GM23248 (cell line): Measurements from ENCODE around the gene SLC35F3. TPM values are rescaled to one million over a fixed set of nuclear protein-coding genes. Genes with fewer than 3 reads are reported as not detected.
A peak's percentile ranks its signal among the peaks of the same experiment; 100 is the strongest.

Source experiments
- DNase-seq: peaks from one replicate; pipeline ENCODE4 v3.0.0-alpha.2; 2015
- H2AFZ ChIP-seq: fragments of 200-600 bp; sonication (generic); 2 replicates; pipeline ENCODE4 v1.6.1; 2016; ENCODE audit warnings: antibody characterized with exemption
- H3F3A ChIP-seq: fragments of 200-600 bp; sonication (generic); 2 replicates; pipeline ENCODE4 v1.6.1; 2016; ENCODE audit warnings: mild to moderate bottlenecking, antibody characterized with exemption, mixed run types; ENCODE audit not compliant: insufficient read depth
- H3K27ac ChIP-seq: fragments of 200-600 bp; sonication (generic); 2 replicates; pipeline ENCODE4 v1.5.1; 2016; ENCODE audit warnings: mild to moderate bottlenecking
- H3K27me3 ChIP-seq: fragments of 200-600 bp; sonication (generic); replicated peaks from 2 replicates; pipeline ENCODE4 v1.6.1; 2016; ENCODE audit warnings: mild to moderate bottlenecking; ENCODE audit not compliant: insufficient read depth
- H3K36me3 ChIP-seq: fragments of 200-600 bp; sonication (generic); 2 replicates; pipeline ENCODE4 v1.6.1; 2016; ENCODE audit warnings: low read depth, mild to moderate bottlenecking
- H3K4me1 ChIP-seq: fragments of 200-600 bp; sonication (generic); 2 replicates; pipeline ENCODE4 v1.6.1; 2016; ENCODE audit warnings: mild to moderate bottlenecking; ENCODE audit not compliant: insufficient read depth
- H3K4me2 ChIP-seq: fragments of 200-600 bp; sonication (generic); one replicate; pipeline ENCODE4 v1.6.1; 2016; ENCODE audit warnings: mild to moderate bottlenecking; ENCODE audit not compliant: unreplicated experiment
- H3K4me3 ChIP-seq: fragments of 200-600 bp; sonication (generic); 2 replicates; pipeline ENCODE4 v1.5.1; 2016; ENCODE audit warnings: mild to moderate bottlenecking
- H3K79me2 ChIP-seq: fragments of 200-600 bp; sonication (generic); 2 replicates; pipeline ENCODE4 v1.6.1; 2016; ENCODE audit warnings: mild to moderate bottlenecking; ENCODE audit not compliant: insufficient read depth
- H3K9ac ChIP-seq: fragments of 200-600 bp; sonication (generic); 2 replicates; pipeline ENCODE4 v1.6.1; 2016; ENCODE audit warnings: mild to moderate bottlenecking
- H3K9me2 ChIP-seq: fragments of 200-600 bp; sonication (generic); 2 replicates; pipeline ENCODE4 v1.6.1; 2016; ENCODE audit warnings: mixed run types, mild to moderate bottlenecking, moderate library complexity; ENCODE audit not compliant: insufficient read depth
- H3K9me3 ChIP-seq: fragments of 200-600 bp; sonication (generic); one replicate; pipeline ENCODE4 v1.6.1; 2017; ENCODE audit warnings: low read depth
- H4K20me1 ChIP-seq: fragments of 200-600 bp; sonication (generic); 2 replicates; pipeline ENCODE4 v1.6.0; 2016; ENCODE audit not compliant: insufficient read depth
- EZH2 ChIP-seq: fragments of 200-600 bp; sonication (generic); IDR thresholded peaks from 2 replicates; pipeline ENCODE4 v1.6.1; 2018; ENCODE audit warnings: antibody characterized with exemption, mild to moderate bottlenecking; ENCODE audit not compliant: insufficient read depth, poor library complexity, severe bottlenecking
- EZH2phosphoT487 ChIP-seq: fragments of 200-600 bp; sonication (generic); IDR thresholded peaks from 2 replicates; pipeline ENCODE4 v1.6.1; 2018; ENCODE audit warnings: antibody characterized with exemption, moderate library complexity, mild to moderate bottlenecking, low read depth; ENCODE audit not compliant: insufficient read depth
- WGBS, 2 experiments: methylation state at CpG; one replicate each; pipeline ENCODE4 v1.1.6; 2015 to 2017; ENCODE audit warnings: low lambda C conversion rate in 2 of 2, low coverage in 1 of 2; ENCODE audit errors: missing lambda C conversion rate in 2 of 2; 5-methylcytosine and 5-hydroxymethylcytosine counted together
- in situ Hi-C: fragments of 300-500 bp; cut with MboI; formaldehyde crosslinking; loops from 2 replicates; pipeline ENCODE4 v1.15.0; 2020
- polyA plus RNA-seq: library from polyadenylated mRNA; unstranded; fragments of >200 nt; fragmentation: Nextera tagmentation; extraction: Ambion mirVana; gene quantifications from 2 replicates; pipeline ENCODE4 v1.2.1, GENCODE V29; 2016
- total RNA-seq: library from RNA; depleted of rRNA; stranded (reverse); fragments of >200 nt; shearing (Covaris generic); gene quantifications from 2 replicates; pipeline ENCODE4 v1.2.3, GENCODE V29; 2014

SLC35F3 gene
- total and polyA plus RNA-seq, 2 experiments from 2014 or later, result 0.43 to 1.3 TPM

DNA sequence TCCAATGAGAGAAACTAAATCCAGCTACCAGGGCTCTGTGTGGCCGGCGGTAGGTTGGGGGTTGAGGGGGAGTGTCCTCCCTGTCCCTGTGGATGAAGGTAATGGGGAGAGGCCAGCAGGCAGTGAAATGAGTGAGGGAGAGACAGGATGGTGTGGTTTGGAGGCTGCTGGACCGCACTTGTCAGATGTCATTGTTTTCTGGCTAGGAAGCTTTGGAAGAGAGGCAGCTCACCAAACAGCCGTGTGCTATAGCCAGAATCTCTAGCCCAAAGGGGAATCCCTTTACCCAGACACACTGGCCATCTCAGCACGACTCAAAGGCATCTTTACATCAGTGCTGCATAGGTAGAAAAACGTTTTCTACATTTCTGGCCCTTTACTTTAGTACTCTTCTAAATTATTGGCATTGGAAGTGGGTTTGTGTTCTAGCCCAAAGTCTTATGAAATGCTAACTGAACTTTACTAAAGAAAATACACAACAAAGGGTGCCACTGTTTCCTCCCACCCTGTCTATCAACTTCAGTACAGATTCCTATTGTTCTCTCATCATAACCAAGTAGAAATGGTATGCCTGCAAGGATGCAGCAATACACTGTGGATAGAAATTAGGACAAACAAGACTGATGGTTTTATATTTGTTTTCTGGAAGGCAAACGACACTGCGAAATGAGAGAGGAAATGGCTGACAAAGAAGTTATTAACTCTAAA lies 372.8 kb downstream of the SLC35F3 start:
- whole genome bisulfite sequencing, 2 experiments, result 32 to 40% methylated on average over 8 of the region's 8 CpGs
- no peaks in the 10 kb centered on the region for H3F3A ChIP-seq
- DNase-seq, result no peak
- no peaks in the 10 kb centered on the region for H3K9me3 ChIP-seq
- TF ChIP-seq EZH2 (no peak), EZH2phosphoT487 (no peak)
- H2AFZ ChIP-seq, result no peak overlapping the region
- no peaks in the 10 kb centered on the region for H3K79me2 ChIP-seq
- H3K36me3 ChIP-seq, result no peaks in the 10 kb centered on the region
- H3K4me2 ChIP-seq, result no peak overlapping the region
- no peak overlapping the region for H3K4me3 ChIP-seq
- in situ Hi-C loops, result no loop called here
- H3K27ac ChIP-seq, result no peak overlapping the region
- no peaks in the 10 kb centered on the region for H3K4me1 ChIP-seq
- no peaks in the 10 kb centered on the region for H3K9me2 ChIP-seq
- no peak overlapping the region for H3K9ac ChIP-seq
- H4K20me1 ChIP-seq, result no peaks in the 10 kb centered on the region
- H3K27me3 ChIP-seq, result no peaks in the 10 kb centered on the region

DNA sequence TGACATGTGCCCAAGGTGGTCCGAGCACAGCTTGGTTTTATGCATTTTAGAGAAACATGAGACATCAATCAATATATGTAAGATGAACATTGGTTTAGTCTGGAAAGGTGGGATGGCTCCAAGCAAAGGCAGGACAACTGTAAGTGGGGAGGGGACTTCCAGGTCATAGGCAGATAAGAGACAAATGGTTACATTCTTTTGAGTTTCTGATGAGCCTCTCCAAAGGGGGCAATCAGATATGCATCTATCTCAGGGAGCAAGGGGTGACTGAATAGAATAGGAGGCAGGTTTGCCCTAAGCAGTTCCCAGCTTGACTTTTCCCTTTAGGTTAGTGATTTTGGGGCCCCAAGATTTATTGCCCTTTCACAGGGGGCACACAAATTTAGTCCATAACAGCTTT lies 374.5 kb downstream of the SLC35F3 start:
- Histone ChIP-seq H3K36me3 (no peaks in the 10 kb centered on the region), H3K27ac (no peak overlapping the region), H3K9ac (no peak overlapping the region), H3K27me3 (no peaks in the 10 kb centered on the region), H3K4me3 (no peak overlapping the region), H3K9me3 (no peaks in the 10 kb centered on the region), H3K4me1 (no peaks in the 10 kb centered on the region), H3K4me2 (no peak overlapping the region), H3F3A (no peaks in the 10 kb centered on the region), H3K79me2 (no peaks in the 10 kb centered on the region), H3K9me2 (no peaks in the 10 kb centered on the region), H2AFZ (no peak overlapping the region), H4K20me1 (no peaks in the 10 kb centered on the region)
- no peak for DNase-seq
- in situ Hi-C loops, result no loop called here
- TF ChIP-seq EZH2phosphoT487, result no peak
- no peak for TF ChIP-seq EZH2
- 33 to 40% methylated on average over 1 of the region's 1 CpG for WGBS, 2 experiments

DNA sequence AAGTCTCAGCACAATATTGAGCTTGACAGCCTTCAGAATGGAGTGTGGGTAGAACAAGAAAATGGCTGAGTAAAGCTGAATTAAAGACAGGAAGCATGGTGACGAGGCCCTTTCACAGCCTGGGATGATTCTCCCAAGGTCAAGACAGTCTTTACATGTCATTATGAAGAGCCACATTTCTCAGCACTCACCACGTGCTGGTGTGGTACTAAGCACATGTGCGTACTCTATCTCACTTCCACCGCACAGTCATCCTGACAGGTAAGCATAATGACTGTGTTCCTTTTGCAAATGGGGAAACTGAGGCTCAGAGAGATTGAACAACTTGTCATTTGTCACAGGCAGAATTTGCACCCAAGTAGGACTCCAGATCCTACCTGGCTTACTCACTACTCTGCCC lies 376.0 kb downstream of the SLC35F3 start:
- in situ Hi-C loops, result no loop called here
- TF ChIP-seq EZH2phosphoT487 (no peak), EZH2 (no peak)
- Histone ChIP-seq H3K4me1 (no peaks in the 10 kb centered on the region), H3K27me3 (no peaks in the 10 kb centered on the region), H3K9me2 (peaks cover 4% of the 10 kb centered on the region; the same call in 1 of the 2 replicates), H3K79me2 (no peaks in the 10 kb centered on the region), H4K20me1 (no peaks in the 10 kb centered on the region), H2AFZ (no peak overlapping the region), H3K27ac (no peak overlapping the region), H3K36me3 (no peaks in the 10 kb centered on the region), H3K9me3 (no peaks in the 10 kb centered on the region), H3K4me2 (no peak overlapping the region), H3K9ac (no peak overlapping the region), H3K4me3 (no peak overlapping the region), H3F3A (no peaks in the 10 kb centered on the region)
- WGBS, 2 experiments, result 43 to 46% methylated on average over 4 of the region's 4 CpGs
- DNase-seq, result no peak

DNA sequence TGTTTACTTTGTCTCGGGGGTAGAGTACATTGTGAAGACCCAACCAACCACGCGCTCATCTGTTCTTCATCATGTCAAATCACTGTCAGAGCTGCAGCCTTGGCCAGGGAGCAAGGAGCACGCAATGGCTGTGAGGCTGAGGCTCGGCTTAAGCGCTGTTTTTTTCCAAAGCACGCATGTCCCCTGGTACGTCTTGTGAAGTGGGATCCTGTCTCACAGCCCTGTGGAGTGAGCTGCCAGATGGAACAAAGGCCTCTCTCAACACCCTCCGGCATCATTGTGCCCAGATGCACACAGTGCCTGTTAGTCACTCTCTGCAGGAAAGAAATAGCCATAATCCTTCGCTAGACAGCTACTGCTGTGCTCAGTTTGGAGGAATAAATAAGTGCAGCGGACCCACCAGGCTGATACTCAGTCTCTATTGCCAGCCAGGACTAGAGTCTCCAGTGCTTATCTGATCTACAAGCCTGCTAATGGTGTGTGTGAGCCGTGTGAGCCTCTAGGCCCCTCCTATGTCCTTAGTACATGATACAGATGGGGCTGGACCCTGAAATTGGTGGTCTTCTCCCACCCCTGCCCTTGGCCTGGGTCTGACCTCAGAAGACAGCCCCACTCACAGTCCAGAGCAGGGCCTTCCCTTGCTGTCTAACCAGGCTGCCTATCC lies 377.5 kb downstream of the SLC35F3 start:
- Histone ChIP-seq H3K4me3 (no peak overlapping the region), H3K9me3 (no peaks in the 10 kb centered on the region), H3F3A (no peaks in the 10 kb centered on the region), H3K4me1 (no peaks in the 10 kb centered on the region), H3K36me3 (no peaks in the 10 kb centered on the region), H3K4me2 (no peak overlapping the region), H2AFZ (no peak overlapping the region), H3K79me2 (no peaks in the 10 kb centered on the region), H3K27me3 (no peaks in the 10 kb centered on the region), H3K9me2 (peaks cover 5% of the 10 kb centered on the region; the same call in 1 of the 2 replicates), H3K27ac (no peak overlapping the region), H3K9ac (no peak overlapping the region), H4K20me1 (no peaks in the 10 kb centered on the region)
- peak; percentile 19 for DNase-seq
- in situ Hi-C loops, result no loop called here
- TF ChIP-seq EZH2phosphoT487 (no peak), EZH2 (no peak)
- WGBS, 2 experiments, result 5 to 11% methylated on average over 11 to 12 of the region's 12 CpGs
